T follicular helper cell (primary cell): ENCODE results near the gene DIS3L2.
"Not testable (repeated sequence)": the region's sequence is repeated elsewhere in the genome, so short reads cannot be mapped to it uniquely, and the experiment has no call there.

Experiments used
- DNase-seq: peaks from one replicate; pipeline ENCODE4 v3.0.0-alpha.2; 2020; ENCODE audit warnings: low read depth

DIS3L2 gene

GRCh38 chr2:232299927-232300674 lies 338.6 kb downstream of the DIS3L2 start:
- no peak for DNase-seq

GRCh38 chr2:232300894-232301387 lies 339.4 kb downstream of the DIS3L2 start:
- DNase-seq = no peak

- DNase-seq = no peak
Observed at GRCh38 chr2:232304236-232304635, 342.7 kb downstream of the DIS3L2 start.

DNA sequence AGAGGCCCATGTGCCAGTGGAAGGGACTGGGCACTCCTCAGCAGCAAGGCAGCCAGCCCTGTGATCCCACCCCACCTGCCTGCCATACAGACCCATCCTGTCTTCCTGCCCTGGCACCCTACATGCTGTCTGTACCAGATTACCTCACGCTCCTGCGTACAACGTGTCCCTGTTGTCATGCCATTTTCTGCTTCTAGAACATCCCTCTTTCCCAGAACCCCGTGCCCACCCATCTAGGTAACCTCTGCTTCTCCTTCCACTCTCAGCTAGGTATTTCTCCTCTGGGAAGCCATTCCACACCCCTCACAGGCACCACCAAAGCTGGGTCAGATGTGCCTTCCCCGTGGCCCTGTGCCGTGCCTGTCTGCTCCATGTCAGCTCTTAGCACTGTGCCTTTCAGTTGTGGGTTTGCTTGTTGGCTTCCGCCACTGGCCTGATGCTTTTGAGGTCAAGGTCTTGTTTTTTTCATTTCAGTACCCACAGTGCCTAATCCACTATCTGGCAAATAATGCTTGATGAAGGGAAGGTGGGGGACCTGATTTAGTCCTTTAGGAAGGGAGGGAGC lies 345.3 kb downstream of the DIS3L2 start:
- DNase-seq = no peak

DNA sequence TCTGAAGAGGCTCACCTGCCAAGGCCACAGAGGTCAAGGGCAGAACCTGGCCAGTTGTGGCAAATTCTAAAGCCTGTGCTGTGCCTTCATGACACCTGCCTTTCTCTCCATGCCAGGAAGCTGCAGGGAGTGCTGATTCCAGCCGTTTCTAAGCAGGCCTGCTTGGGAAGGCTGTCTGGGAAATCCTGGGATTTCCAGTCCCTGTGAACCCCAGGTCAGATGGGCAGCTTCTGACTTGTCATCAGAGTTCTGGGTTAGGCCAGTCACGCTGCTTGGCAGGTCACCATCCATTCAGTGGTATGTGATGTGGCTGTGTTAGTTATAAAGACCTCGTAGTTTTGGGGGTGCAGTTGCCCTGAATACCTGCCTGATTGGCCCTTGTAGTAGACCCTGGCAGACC lies 346.3 kb downstream of the DIS3L2 start:
- no peak for DNase-seq

- no peak for DNase-seq
Observed at GRCh38 chr2:232308986-232309385, 347.5 kb downstream of the DIS3L2 start.

DNA sequence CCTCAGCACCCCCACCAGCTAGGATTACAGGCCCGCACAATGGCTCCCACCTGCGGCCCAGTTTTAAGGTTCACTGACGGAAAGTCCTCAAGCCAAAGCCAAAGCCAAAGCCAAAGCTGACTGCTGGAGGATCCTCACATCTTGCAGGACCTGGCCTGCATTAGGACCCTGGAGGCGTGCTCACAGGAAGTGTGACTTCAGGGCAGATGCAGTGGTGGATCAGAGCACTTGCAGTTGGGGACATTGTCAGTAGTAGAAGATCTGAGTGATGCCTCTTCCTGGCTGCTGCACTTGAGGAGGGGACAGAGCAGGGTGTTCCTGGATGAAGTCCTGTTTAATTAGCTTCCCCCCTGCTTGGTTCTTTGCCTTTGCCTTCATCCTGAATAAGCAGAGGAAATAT lies 348.1 kb downstream of the DIS3L2 start:
- no peak for DNase-seq

DNA sequence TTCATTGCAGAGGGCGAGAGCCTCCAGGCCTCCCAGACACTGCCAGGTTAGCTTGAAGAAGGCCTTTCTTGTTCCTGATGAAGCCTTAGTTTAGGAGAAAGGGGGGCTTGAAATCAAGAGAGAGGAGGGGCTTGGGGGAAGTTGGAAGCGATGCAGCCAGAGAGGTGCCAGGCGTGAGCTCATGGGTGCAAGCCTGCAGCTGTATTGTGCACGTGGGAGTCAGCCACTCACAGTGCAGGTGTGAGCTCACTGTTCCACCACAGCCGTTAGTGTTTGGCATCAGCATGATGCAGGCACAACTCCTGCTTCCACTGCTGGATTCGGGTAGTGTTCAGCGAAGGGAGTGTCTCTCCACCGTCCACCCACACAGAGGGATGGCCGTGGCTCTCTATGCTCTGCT lies 348.6 kb downstream of the DIS3L2 start:
- no peak for DNase-seq

DNA sequence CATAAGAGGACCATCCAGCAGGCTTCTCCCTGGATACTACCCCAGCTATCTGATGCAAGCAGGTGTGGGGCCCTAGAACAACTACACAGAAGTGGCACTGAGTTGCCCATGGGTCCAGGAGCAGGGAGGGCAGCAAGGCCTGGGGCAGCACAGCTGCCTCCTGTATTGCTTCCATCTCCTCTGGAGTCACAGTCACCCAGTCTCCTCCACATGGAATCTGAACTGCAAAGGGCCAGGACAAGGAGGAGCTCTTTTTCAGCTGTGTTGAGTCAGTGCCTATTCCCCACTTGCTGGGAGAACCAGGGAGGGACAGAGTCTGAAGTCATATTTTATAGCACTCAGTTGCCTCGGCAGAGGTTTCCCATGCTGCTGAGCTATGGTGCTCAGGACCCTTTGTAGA lies 349.2 kb downstream of the DIS3L2 start:
- DNase-seq = no peak

DNA sequence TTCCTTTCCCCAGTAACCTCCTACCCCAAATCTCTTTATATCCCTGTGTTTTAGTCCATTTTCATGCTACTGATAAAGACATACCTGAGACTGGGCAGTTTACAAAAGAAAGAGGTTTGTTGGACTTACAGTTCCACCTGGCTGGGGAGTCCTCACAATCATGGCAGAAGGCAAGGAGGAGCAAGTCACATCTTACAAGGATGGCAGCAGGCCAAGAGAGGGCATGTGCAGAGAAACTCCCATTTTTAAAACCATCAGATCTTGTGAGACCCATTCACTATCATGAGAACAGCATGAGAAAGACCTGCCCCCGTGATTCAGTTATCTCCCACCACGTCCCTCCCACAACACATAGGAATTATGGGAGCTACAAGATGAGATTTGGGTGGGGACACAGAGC lies 352.1 kb downstream of the DIS3L2 start:
- not testable (repeated sequence) for DNase-seq

DNA sequence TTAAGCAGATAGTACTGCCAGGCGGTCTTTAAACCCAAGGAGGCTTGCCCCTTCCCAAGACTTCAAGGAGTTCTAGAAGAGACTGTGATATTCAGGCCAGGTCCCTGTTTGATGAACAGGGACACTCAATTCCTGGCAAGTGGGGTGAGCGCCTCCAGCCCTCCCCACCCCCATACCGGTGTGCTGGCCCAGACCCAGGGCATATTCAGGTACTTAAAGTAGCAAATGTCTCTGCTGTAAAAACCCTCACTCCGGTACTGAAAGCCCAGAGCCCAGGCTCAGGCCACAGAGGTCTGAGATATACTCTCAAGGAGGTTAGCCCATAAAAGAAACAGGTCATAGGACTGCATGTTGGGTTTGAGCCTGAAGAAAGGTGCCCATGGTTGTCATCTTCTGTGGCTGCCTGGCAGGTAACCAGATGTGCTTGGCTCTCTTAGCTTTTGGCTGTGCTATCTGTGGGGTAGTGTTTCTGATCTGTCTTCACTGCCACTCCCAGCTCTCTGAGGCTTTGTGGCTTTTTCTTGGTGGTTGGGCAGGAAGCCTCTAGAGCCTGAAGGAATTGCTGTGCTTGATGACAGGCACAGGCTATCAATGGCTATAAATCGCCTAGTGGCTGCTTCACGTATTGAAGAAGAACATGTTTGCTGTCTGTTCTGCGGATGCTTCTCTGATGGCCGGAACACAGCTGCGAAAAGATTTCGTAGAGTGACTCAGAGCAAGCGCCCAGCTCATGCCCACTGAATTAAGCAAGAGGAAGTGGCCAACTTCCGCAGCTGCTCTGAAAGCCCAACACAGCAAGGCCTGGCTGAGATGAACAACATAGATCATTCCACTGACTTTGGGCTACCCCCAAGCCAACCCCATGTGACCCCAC lies 353.8 kb downstream of the DIS3L2 start:
- DNase-seq = peak; percentile 61

- DNase-seq = no peak
Observed at GRCh38 chr2:232315923-232316299, 354.4 kb downstream of the DIS3L2 start.

DNA sequence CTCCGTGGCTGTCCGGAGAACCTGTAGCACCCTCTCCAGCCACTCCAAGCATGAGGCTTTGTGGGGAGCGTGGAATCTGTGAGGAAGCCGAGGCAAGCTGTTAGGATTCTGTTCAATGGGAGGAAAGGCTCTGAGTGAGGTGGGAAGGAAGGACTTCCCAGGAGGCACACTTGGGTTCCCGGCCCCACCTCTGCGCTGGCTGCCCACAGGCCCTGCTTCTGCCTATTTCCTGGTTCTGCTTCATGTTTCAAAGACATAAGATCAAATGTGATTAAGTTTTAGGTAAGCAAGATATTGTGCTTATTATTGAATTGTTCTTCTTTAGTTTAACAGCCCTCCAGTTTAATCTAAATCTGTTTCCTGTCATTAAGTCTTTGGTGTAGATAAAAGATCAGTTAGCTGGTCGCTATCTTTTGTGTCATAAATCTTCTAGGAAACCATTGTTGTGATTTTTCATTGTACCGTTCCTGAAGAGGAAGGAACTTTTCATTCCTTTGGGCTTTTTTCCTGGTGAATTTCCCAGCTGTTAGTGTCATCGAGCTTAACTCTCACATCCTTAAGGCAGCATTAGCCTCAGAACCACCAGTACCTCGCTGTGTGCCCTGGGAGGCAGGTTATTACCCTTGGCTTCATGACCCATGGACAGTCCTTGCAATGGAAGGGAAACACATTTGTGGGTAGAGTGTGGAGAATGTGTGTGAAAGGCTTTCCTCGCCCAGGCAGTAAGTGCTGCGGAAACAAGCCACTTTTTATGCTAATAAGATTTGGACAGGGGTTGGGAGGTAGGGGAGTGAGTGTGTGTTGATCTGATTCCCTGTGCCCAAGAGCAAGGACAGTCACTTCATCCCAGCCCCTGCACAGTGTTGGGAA lies 355.2 kb downstream of the DIS3L2 start:
- DNase-seq = no peak

DNA sequence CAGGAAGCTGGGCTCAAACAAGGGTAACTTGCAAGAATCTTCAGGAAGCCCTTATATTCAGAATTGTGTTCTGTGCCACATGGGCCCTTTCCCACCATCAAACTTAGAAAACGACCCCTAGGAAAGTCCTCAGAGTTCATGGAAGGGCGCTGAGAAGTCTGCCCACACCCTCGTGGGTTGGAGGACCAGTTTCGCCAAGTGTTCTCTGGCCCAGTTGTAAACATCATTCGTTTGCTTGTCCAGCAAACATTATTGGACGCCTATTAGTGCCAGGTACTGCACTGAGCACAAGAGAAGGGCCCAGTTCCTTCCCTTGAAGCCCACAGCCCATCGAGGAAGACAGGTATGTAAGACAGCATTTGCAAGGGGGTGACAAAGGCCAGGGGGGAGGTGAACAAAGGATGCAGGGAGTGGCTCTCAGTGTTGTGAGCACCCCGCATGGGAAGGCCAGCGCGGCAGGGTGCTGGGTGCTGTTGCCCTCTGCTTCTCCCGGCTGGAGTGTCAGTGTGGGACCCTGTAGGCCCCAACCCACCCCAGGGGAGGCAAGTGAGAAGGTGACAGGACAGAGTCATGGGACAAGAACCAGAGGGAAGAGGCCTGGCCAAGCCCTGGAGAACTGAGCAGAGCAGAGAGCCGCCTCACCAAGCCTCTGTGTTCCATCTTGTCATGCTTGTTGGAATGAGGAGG lies 356.8 kb downstream of the DIS3L2 start:
- no peak for DNase-seq

DNA sequence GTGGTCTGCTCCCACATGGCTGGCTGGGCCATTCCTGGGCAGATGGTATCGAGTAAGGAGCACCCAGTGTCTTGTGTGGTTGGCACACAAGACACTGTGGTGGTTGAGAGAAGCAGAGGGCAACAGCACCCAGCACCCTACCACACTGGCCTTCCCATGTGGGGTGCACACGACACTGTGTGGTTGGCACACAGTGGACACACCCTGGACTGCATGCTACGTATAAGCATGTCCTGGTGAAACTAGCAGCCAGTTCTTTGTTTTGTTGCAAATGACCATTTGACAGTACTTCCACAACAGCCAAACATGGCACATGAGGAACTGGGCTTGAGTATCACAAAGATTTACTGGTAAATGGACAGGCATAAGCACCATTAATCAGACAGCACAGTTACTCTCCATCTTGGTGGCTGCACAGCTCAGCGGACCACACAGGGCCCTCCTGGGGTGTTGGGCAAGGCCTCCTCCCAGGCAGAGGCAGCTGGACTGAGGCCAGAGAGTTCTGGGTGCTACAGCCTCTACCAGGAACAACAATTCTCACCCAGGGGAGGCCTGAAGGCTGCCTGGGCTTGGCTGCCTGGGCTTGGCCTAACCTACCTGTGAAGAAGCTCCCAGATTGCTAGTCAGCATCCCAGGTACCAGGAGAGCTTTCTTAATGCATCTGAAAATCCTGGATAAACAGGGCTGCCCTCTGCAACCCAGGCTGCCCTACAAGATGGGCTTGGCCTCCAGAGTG lies 357.7 kb downstream of the DIS3L2 start:
- no peak for DNase-seq

GRCh38 chr2:232319803-232320442 lies 358.4 kb downstream of the DIS3L2 start:
- DNase-seq = no peak

DNA sequence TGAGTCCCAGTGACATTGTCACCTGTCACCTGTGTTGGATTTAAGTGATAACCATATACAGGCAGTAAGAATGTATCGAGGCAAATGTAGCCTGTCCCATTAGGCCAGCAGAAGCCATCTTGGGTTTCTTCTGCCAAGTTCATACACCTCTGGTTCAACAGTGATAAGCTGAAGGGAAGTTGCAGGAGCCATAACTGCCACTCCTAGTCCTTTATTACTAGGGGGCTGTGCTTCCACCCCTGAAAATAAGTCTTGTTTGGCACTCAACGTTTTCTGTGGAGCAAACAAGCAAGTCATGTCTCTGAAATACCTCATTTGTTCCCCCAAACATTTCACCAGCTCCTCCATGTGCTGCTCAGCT lies 358.9 kb downstream of the DIS3L2 start:
- DNase-seq = no peak

GRCh38 chr2:232321156-232321816 lies 359.8 kb downstream of the DIS3L2 start:
- DNase-seq = peak; percentile 19

- DNase-seq = no peak
Observed at GRCh38 chr2:232321817-232322559, 360.5 kb downstream of the DIS3L2 start.
